ENCODE measurements around the gene TPM1.

- no peak for TF ChIP-seq EZH2 (IDR thresholded peaks at IDR 0.05; ENCODE audit: insufficient read depth, poor library complexity, severe bottlenecking)
- no peak for TF ChIP-seq EZH2phosphoT487 (IDR thresholded peaks at IDR 0.05; ENCODE audit: insufficient read depth, low read depth)
These were observed 28.2 kb downstream of the TPM1 start for GRCh38 chr15:63070681-63071129.

Data from GM23248 (cell line).